ENCODE measurements around the gene PAH.

DNA sequence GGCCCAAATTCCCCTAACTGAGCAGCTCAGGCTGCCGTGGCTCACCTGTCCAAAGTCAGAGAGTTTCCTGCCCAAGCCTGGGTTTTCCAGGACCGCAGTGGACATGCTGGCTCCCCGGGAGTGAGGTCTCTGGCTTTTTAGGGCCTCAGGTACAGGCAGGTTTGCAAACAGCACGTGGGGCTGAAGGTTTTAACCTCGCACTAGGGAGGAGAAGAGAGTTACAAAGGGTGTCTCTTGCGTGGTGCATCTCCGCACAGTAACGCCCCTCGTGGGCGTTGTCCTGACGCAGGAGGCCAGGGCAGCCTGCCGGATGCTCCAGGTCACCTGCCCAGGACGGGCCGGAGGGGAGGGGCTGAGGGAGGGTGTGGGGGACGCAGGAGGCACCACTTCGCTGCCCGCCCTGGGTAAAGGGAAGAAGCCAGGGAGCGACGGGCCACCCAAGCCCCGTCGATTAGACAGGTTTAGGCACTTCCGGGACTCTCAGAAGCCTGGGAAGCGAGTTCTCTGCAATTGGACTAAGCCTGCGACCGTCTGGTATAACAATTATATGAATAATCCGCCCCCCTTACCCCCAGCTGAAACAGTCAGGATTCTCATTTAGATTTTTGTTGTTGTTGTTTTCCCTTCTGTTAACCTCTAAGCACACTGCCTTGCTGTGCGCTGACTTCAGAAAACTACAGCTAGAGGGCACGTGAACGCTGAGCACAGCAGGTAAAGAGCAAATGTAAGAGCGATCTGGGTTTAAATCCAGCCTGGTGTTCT lies at the start of gene PAH:
- TF ChIP-seq RAD21 (IDR thresholded peaks at IDR 0.05; ENCODE audit: low read length) (no peak), CTCF (IDR thresholded peaks at IDR 0.05) (no peak), MEF2A (IDR thresholded peaks at IDR 0.05; ENCODE audit: borderline replicate concordance, low read depth) (no peak), GABPA (IDR thresholded peaks at IDR 0.05; ENCODE audit: low read depth) (no peak), GATA2 (CRISPR knock-in tag; IDR thresholded peaks at IDR 0.05) (no peak), TAF1 (IDR thresholded peaks at IDR 0.05; ENCODE audit: borderline replicate concordance, low read depth, low read length) (no peak), REST (IDR thresholded peaks at IDR 0.05; ENCODE audit: low read depth, low read length) (no peak), RFX5 (IDR thresholded peaks at IDR 0.05; ENCODE audit: low read length) (no peak)
- TF ChIP-seq, protein P1, sequence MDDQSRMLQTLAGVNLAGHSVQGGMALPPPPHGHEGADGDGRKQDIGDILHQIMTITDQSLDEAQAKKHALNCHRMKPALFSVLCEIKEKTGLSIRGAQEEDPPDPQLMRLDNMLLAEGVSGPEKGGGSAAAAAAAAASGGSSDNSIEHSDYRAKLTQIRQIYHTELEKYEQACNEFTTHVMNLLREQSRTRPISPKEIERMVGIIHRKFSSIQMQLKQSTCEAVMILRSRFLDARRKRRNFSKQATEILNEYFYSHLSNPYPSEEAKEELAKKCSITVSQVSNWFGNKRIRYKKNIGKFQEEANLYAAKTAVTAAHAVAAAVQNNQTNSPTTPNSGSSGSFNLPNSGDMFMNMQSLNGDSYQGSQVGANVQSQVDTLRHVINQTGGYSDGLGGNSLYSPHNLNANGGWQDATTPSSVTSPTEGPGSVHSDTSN (IDR thresholded peaks at IDR 0.05), result no peak

Data from SK-N-SH (cell line).